HG02840 (cell line): ENCODE data around the gene TBX1.
"Not testable (repeated sequence)": the region's sequence is repeated elsewhere in the genome, so short reads cannot be mapped to it uniquely, and the experiment has no call there.

Experiments used
- ATAC-seq: cut with Tn5 transposase; IDR thresholded peaks from one replicate; pipeline ENCODE4 v1.9.1; 2021; ENCODE audit warnings: mild to moderate bottlenecking, moderate library complexity, moderate number of reproducible peaks; ENCODE audit not compliant: unreplicated experiment, low FRiP score

TBX1 gene

DNA sequence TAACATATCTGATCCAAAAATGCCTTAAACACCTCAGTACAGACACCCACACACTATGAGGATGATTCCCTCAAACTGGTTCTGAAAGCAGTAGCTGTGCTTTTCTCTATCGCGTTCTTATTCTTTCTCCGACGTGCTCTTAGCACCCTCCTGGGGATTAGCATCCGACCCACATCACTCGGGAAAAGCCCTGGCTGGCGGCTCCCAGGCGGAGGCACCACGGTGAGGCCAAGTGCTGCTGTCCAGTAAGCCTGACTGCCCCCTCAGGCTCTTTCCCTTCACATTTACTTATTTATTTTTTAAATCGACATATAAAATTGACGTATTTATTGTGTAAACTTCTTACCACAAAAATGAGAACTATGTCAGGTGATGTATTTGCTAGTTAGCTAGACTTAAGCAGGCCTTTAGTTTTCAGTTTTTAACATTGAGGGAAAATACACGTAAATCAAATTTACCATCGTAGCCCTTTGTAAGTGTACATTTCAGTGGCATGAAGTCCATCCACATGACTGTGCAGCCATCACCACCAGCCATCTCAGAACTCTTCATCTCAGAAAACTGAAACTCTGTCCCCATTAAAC, 19.2 kb downstream of the TBX1 start:
- ATAC-seq = no peak

DNA sequence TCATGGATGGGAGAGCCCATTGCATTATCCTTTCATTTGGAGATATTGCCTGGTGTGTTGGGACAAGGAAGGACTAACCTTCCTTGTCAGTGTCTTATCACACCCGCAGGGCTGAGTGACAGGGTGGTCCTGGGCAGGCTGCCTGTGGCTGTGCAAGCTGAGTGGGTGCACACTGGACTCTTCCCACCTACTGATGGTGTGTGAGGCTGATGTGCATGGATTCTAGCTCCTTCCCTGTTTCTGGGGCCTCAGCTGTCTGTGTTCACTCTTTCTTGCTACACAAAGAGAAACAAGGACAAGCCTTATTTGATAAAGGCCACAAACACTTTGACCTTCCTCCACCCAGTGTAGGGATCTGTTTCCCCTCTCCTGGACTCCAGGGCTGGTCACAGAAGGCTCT, 22.0 kb downstream of the TBX1 start:
- ATAC-seq = no peak

DNA sequence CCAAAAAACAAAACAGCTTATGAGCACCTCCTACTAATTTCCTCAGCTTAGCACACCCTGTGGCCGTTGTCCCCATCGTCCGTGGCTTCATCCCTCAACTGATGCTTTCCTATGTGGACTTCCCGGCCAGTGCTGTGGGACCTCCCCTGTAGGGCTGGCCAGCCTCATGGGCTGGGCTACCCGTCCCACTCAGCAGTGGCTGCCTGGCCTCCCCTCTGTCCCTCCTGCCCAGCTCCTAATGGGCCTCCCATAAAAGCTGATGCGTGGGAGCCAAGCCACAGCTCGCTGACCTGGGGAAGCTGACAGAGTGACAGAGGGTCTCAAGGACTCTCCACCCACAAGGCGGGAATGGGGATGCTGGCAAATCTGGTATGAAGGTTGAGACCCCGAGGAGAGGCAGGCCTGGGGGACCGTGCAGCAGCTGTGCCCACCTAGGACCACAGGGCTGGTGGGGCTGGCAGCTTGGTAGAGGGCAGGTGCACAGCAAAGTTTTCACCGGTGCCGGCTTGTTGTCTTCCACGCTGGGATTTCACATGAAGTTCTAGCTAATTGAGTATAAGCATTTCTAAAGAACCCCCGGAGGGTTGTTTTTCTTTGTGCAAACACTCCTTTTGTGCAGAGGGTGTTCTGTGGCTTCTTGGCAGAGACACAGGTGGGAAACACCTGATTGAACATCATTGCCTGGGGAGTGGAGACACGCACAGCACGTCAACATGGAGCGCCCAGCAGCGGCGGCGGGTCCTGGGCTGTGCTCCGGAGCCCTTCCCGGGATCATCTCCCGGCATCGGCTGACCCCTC, 23.2 kb downstream of the TBX1 start:
- no peak for ATAC-seq

DNA sequence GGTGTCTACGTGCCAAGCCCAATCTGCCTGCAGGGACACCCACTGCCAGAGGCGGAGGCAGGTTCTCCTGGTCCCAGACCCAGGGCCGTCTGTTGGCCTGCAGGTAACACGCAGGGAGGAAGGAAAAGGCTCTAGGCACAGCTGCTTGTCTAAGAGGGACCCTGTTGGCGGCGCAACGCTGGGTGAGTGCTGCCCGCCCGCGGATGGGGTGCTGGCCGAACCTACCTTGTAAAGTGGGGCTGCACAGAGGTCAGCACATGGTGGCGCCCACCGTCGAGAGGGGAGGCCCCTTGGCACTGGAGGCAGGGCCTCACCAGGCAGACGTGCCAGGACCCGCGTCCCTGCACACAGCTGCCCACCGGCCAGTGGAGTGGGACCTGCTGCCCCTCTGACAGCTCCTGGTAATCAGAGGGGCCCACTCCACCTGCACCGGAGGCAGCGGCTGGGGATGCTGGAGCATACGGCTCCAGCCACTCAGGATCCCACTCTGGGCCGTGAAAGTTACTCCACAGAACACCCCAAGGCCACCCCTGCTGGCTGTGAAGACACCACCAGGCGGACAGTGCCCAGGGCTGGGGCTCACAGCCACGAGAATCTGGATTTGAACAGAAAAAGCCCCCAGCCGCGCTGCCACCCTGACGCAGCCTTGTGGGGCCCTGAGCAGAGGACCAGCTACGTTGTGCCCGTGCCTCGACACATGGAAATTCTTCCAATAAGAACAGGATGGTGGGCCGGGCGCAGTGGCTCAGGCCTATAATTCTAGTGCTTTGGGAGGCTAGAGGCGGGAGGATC, 24.0 kb downstream of the TBX1 start:
- ATAC-seq = no peak

DNA sequence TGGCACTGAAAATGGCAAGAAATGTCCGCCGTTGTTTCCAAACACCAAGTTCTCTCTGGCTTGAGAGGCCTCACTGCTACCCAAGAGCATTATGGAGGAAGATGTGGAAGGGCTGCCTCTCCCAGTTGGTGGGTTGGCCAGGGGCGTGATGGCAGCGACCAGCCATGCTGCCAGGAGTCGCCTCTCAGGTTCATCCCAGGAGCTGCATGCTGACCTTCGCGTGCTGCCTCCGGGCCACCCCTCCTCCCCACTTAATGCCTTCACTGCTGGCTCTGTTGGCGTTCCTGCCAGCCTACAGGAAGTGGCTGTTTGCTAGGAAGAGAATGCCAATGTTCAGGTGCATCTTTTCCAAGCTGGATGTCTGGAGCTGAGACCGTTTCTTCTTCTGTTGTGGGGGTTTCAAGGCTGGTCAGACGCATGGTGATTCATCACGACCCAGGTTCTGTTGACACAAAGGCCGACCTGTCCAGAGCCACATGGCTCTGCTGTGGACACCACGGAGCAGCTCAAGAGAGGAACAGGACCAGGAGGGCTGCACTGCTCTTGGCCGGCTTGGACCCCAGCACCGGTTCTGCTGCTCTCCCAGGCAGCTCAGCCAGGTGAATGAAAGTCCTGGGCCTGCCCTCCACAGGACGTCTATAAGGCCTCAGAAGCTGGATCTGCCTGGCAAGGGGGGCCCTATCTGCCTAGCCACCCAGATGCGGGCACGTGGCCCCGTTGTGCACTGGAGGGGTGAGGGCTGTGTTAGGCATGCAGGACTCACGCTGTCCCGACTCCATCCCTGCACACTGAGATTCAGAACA, 25.1 kb downstream of the TBX1 start:
- no peak for ATAC-seq

DNA sequence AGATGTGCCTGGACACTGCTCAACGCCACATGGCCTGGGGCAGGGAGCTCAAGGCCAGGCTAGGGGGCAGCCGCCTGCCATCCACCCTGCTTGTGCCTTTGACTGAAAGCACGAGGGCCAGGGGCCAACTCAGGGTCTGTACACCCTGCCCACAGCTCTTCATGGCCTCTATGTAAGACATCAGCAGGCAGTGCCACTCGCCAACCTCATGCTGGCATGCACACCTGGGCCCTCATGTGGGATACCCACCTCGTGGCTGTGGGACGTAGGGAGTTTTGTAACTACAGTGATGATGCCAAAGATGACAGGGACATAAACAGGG, 25.6 kb downstream of the TBX1 start:
- no peak for ATAC-seq

DNA sequence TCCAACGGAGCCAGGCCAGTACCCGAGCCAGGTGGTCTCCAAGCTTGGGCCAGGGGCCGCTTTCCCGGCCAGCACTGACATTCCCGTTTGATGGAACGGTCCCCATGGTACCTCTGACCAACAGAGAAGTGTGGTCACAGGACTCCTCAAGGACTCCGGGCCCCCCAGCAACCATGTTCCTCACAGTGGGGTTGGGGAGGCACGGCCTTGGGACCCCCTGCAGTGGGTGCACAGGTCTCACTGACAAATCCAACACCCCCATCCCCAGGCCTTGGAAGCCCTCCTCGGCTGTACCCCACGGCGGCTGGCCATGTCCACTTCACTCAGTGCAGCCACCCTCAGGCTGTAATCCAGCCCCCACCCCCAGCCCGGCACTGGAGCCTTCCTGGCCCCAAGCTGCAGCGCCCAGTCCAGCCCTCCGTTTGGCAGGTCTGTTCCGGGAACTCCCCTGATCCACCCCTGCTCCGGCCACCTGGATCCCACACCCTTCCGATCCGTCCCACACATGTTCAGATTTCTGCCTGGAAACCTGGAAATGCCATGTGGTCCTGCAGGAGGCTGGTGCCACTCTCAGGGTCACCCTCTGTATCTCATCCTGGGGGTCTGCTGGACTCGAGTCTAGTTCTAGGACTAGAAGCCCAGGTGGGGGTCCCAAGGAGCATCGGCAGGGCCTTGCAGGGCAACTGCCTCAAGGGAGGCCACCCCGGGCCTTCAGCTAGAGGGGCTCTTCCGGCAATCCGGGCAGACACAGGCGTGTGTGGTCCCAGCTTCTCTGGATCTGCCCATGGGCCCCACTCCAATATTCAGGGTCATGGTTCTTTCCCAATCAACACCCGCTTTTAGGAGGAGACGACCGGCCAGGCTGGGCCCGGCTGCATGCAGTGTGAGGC, 26.6 kb downstream of the TBX1 start:
- no peak for ATAC-seq

DNA sequence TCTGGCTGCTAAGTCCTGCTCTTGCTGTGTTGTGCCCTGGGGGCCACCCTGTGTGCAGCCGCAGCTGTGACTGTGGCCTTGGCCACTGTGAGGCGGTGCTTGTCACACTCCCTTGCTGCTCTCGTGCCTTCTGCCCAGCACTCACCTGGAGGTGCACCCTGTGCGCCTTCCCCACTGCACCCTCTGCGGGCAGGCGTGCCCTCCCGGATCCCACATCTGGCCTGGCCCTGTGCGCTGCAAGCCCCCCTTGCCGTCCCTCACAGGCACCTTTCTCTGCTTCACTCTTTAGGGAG, 27.2 kb downstream of the TBX1 start:
- ATAC-seq = no peak

DNA sequence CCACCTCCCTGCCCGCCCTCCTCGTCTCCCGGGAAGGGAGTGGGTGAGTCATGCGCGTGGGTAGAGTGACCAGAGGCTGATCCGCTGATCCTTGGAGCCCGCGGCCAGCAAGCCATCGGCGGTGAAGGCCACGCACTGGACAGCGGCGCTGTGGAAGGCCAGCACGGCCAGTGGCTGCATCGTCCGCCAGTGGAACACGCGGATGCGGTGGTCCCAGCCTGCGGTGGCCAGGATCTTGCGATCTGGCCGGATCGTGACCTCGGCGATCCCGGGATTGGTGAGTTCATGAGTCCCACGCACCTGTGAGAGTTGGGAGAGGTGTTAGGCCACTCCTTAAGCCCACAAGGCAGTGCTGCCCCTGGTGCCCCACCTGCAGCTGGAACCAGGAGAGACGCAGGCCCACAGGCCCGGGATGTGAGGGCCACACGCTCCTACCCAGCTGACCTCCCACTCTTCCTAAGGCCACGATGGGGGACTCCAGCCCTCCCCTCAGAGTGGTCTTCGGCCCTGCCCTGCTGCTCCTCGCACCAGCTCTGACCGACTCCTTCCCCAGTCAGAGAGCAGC, 28.2 kb downstream of the TBX1 start:
- no peak for ATAC-seq

DNA sequence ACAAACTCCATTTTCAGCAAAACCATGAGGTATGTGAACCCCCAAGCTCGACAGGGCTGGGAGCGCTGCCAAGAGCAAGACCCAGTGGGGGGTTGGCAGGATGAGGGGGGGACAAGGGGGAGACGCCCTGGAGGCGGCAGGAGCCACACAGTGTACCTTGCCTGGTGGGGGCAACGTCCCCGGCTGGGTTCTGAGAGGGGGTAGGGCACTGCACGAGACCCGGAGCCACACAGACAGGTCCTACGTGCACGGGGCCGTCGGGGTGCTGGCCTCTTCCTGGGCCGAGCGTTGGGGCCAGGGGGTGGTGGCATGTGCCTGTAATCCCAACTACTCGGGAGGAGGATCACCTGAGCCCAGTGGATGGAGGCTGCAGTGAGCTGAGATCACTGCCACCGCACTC, 28.8 kb downstream of the TBX1 start:
- no peak for ATAC-seq

DNA sequence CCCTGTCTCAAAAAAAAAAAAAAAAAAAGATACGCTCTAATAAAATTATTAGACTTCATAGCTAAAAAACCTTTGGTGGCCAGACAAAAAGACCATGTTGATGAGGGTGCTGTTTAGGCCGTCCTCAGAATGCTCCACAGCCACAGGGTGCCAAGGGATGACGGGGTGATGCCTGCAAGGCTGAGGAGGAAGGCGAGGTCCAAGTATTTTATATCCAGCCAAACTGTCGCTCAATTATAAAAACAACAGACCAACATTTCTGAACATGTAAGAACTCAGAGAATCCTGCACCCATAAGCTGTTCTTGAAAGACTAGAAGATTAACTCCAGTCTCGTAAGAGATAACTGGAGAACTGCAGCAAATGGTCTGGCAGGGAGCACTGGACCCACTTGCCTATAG, 29.2 kb downstream of the TBX1 start:
- ATAC-seq = no peak

DNA sequence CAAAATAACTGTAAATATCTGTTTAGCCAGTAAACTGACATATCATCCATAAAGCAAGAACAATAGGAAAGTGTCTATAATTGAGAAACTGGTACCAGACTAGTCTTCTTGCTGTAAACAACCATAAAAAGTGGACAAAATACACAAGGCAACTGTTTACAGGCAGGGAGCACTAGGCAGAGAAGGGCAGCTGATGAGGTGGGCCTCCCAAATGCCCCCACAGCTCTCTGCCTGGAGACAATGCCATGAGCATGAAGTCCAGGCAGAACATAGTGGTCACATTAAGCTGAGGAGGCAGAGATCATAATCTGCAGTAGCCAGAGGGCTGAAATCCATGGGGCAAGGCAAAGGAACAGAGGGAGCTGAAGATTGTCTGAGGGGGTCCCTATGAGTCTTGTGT, 30.7 kb downstream of the TBX1 start:
- ATAC-seq = no peak

DNA sequence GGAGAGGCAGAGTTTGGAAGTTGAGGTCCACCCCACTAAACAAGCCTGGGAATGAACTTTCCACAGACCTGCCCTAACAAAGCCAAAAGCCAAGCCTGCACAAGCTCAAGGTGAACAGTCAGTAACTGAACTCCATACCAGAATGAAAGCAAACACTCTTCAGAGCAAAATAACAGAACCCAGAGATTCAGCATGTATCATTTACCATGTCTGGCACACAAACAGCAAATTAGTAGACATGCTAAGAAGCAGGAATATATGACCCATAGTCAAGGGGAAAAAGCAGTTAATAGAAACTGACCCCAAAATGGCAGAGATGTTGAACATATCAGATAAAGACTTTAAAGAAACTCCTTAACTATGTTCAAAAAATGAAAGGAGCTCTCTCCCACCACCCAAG, 31.3 kb downstream of the TBX1 start:
- no peak for ATAC-seq

DNA sequence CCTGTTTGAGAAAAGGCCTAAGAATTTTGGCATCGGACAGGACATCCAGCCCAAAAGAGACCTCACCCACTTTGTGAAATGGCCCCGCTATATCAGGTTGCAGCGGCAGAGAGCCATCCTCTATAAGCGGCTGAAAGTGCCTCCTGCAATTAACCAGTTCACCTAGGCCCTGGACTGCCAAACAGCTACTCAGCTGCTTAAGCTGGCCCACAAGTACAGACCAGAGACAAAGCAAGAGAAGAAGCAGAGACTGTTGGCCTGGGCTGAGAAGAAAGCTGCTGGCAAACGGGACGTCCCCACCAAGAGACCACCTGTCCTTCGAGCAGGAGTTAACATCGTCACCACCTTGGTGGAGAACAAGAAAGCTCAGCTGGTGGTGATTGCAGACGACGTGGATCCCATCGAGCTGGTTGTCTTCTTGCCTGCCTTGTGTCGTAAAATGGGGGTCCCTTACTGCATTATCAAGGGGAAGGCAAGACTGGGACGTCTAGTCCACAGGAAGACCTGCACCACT, 31.9 kb downstream of the TBX1 start:
- not testable (repeated sequence) for ATAC-seq

DNA sequence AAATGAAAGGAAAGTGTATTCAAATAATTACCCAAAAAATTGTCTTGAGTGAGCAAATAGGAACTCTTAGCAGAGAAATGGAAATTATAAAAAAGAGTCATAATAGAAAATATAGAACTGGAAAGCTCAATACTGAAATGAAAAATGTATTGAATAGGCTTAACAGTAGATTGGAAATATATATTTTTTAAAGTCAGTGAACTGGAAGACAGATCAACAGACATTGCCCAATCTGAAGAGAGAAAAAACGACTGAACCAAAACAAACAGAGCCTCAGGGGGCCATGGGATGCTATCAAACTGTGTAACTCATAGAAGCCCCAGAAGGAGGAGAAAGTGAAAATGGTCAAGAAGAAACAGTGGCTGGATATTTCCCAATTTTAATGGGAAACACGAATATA, 32.6 kb downstream of the TBX1 start:
- no peak for ATAC-seq

DNA sequence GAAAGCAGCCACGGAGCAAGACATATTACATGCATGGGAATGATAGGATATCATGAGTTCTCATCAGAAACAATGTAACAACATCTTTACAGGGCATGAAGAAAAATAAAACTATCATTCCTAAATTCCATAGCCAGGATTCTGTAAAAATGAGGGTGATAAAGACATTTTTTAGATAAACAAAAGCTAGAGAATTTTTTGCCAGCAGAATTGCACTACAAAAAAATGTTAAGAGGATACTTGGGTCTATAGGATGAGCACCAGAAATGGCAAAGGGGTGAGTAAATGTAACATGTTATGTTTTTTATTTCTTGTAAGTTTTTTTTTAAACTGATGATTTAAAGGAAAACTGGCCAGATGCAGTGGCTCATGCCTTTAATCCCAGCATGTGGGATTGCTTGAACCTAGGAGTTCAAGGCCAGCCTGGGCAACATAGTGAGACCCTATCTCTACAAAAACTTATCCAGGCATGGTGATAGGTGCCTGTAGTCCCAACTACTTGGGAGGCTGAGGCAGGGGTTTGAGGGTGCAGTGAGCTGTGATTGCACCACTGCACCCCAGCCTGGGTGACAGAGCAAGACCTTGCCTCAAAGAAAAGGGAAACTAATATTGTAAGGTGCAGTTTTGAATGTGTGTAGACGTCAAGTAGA, 33.2 kb downstream of the TBX1 start:
- ATAC-seq = no peak

DNA sequence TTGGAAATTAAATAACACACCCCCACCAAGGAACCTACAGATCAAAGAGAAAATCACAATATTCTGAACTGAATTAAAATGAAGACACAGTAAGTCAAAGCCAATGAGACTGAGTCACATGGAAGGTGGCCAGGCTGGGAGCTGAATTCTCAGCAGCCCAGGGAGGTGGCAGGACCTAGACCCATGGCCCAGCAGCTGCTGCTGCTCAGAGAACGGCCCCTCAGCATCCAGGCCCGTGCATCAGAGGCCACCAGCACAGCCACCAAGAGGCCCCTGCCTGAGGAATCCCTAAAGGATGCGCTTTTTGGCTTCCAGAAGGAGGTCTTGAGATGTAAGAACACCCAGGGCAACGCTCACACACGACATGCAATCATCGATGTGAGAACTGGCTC, 35.0 kb downstream of the TBX1 start:
- ATAC-seq = no peak

DNA sequence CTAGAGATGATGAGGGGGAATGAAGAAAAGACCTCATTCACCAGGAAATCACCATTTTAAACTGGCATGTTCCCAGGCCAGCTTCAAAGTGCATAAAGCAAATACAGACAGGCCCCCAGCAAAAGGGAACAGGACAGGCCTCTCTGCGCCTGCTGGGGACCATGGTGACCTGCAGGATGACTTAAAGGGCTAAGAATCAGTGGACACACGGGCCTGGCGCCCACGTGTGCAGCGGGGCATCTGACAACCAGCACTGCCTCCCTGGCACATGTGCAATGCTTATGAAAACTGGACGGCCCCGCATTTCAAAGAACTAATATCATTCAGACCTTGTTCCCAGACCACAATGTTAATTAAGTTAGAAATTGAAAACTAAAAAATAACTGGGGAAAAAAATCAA, 35.6 kb downstream of the TBX1 start:
- no peak for ATAC-seq
